ENCODE data around the gene FAM200B.

The FAM200B gene

DNA sequence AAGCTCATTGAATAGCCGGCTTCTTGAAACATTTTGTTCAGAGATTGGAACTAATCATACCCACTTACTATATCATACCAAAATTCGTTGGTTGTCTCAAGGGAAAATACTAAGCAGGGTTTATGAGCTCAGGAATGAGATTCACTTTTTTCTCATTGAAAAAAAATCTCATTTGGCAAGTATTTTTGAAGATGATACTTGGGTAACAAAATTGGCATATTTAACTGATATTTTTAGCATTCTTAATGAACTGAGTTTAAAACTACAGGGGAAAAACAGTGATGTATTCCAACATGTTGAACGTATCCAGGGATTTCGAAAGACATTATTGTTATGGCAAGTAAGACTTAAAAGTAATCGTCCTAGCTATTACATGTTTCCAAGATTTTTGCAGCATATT, 6.4 kb downstream of the FAM200B start:
- DNase-seq (ENCODE audit: extremely low read depth, low read depth): no peak
- TF ChIP-seq CTCF (IDR thresholded peaks at IDR 0.05; ENCODE audit: low read depth, low read length): no peak

DNA sequence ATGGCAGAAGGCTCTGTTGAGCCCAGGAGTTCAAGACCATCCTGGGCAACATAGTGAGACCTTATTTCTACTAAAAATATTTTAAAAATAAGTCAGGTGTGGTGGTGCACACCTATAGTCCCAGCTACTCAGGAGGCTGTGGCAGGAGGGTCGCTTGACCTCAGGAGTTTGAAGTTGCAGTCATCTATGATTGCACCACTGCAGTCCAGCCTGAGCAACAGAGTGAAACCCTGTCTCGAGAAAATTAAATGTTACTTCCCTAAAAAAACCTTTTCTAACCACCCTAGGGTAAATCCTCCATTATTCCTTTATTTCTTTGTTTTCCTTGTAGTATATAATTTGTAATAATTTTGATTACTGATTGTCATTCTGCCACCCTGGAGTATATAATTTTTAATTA, 7.9 kb downstream of the FAM200B start:
- no peak for TF ChIP-seq CTCF (IDR thresholded peaks at IDR 0.05; ENCODE audit: low read depth, low read length)
- no peak for DNase-seq (ENCODE audit: extremely low read depth, low read depth)

DNA sequence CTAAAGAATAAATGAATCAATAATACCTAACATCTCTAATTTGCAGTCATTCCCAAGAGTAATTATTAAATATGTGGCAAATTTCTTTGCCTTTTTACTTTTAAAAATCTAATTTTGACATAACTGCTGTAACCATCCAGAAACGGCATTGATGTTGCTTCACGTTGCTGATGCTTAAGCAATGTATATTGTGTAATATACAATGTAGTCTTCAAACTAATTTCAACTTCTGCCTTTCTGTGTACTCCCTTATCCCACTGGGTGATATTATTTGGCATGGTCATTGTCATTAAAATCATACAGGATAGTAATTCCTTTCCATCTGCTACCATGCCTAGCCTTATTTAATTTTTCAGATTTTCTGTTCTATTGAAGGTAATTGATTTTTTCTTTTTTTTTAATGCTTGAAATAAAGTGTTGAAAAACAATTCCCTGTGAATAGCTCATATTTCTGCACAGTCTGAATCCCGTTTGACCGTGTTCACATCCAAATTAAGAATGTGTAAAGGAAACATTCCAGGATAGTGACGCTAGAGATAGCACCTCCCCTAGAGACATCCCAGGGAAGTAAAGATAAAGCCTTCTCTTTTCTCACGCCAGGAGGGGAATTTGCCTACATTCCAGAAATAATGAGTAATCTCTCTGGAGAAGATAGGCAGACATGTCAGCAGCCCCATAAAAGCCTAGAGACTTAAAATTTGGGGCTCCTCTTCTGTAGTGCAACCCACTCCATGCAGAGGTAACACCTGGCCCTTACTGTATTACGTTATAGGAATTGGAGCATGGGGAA, 8.6 kb downstream of the FAM200B start:
- no peak for TF ChIP-seq CTCF (IDR thresholded peaks at IDR 0.05; ENCODE audit: low read depth, low read length)
- DNase-seq (ENCODE audit: extremely low read depth, low read depth): no peak

- TF ChIP-seq CTCF (IDR thresholded peaks at IDR 0.05; ENCODE audit: low read depth, low read length): no peak
- no peak for DNase-seq (ENCODE audit: extremely low read depth, low read depth)
These were observed 9.9 kb downstream of the FAM200B start for GRCh38 chr4:15691346-15692135.

- TF ChIP-seq CTCF (IDR thresholded peaks at IDR 0.05; ENCODE audit: low read depth, low read length): no peak
- no peak for DNase-seq (ENCODE audit: extremely low read depth, low read depth)
These were observed 11.0 kb downstream of the FAM200B start for GRCh38 chr4:15692602-15693001.

DNA sequence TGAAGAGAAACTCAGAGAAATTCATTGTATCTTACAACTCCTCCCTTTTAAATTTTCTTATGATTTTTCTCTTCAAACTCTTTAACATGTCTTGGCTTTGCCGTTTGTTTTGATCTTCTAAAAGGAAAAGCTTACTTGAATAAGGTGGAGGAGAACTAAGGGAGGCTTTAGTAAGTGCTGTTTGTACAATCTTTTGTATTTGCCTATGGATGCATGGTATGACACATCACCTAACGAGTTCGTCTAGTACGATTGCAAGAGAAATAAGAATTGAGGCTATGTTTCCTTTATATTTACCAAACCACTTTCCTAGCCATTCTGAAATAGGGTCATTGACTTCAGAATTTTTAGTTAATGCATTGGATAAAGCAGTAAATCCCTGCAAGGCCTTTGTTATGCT, 12.8 kb downstream of the FAM200B start:
- no peak for DNase-seq (ENCODE audit: extremely low read depth, low read depth)
- no peak for TF ChIP-seq CTCF (IDR thresholded peaks at IDR 0.05; ENCODE audit: low read depth, low read length)

DNA sequence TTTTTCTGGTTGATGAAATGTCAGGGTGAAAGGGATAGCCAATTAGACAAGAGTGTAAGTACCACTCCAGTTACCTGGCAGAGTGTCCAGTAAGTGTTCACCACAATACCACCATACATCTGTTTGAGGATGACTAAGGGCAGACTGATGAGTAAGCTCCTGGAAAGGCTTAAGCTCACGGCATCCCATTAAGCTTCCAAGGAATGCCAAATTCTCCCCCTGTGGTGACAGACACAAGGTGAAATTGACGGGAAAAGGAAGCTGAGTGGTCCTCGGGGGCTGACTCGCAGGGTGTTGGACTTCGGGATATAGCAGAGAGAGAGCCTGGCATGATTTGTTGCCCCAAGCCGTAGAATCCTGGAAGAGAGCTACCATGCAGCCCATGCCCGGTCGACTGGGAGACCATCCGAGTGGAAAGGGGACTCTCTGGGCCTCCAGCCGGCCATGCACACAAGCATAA, 13.6 kb downstream of the FAM200B start:
- DNase-seq (ENCODE audit: extremely low read depth, low read depth): peak; percentile 73
- TF ChIP-seq CTCF (IDR thresholded peaks at IDR 0.05; ENCODE audit: low read depth, low read length): no peak
